NAMALWA (cell line): ENCODE measurements around the gene SLC6A16.

ENCODE experiments used
- DNase-seq: peaks from one replicate; pipeline ENCODE4 v3.0.0-alpha.2; 2015; ENCODE audit warnings: low spot score

Gene SLC6A16

GRCh38 chr19:49271080-49271753 is 53.8 kb downstream of the SLC6A16 start:
- DNase-seq = no peak

GRCh38 chr19:49266409-49266808 is 58.6 kb downstream of the SLC6A16 start:
- peak; percentile 57 for DNase-seq

- no peak for DNase-seq
These were observed 60.7 kb downstream of the SLC6A16 start for GRCh38 chr19:49264258-49264657.

- no peak for DNase-seq
These were observed 63.4 kb downstream of the SLC6A16 start for GRCh38 chr19:49261602-49262001.

GRCh38 chr19:49256691-49257090 is 68.3 kb downstream of the SLC6A16 start:
- no peak for DNase-seq

- no peak for DNase-seq
These were observed 69.3 kb downstream of the SLC6A16 start for GRCh38 chr19:49255674-49256073.

GRCh38 chr19:49249933-49250332 is 75.1 kb downstream of the SLC6A16 start:
- no peak for DNase-seq

- DNase-seq = no peak
These were observed 77.3 kb downstream of the SLC6A16 start for GRCh38 chr19:49247676-49248075.

- no peak for DNase-seq
These were observed 80.7 kb downstream of the SLC6A16 start for GRCh38 chr19:49244256-49244655.

- DNase-seq = no peak
These were observed 81.3 kb downstream of the SLC6A16 start for GRCh38 chr19:49243726-49244125.

- no peak for DNase-seq
These were observed 81.9 kb downstream of the SLC6A16 start for GRCh38 chr19:49243129-49243528.

GRCh38 chr19:49241769-49242168 is 83.2 kb downstream of the SLC6A16 start:
- no peak for DNase-seq
